Keratinocyte (primary cell): ENCODE data around the gene PCGF3.

Experiments
- EZH2 ChIP-seq: IDR thresholded peaks from one replicate; pipeline ENCODE4 v1.6.1; 2012; ENCODE audit warnings: inconsistent platforms, mild to moderate bottlenecking, low read length, moderate library complexity
- TF ChIP-seq, protein P1 (sequence below), 3 experiments: IDR thresholded peaks in 1 of 3; conservative IDR thresholded peaks in 1 of 3; optimal IDR thresholded peaks in 1 of 3; 2 replicates in 2 of 3; 3 replicates in 1 of 3; pipeline versions ENCODE3 to v1.5.1; 2011; ENCODE audit warnings: low read length in 3 of 3, mild to moderate bottlenecking in 3 of 3, moderate library complexity in 2 of 3, control low read depth in 1 of 3, inconsistent platforms in 1 of 3; ENCODE audit not compliant: insufficient read depth in 2 of 3; ENCODE audit errors: extremely low read depth in 1 of 3

DNA sequence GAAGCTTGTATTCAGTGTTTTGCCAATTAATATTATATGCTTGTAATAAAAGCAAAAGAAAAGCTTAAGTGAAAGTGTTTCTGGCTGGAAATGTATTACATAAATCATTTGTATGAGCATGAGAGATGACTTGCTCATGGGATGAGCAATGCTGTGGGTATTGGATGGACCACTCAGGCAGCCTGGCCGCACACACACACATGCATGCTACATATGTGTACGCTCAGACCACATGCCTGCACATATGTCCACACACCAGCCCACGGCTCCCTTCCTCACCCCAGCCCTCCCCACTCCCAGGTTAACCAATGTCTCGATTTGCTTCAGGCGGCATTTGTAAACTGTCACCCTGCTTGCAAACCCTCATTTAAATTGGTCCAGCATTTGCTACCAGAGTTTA lies 64.4 kb downstream of the PCGF3 start:
- no peak for TF ChIP-seq EZH2
- TF ChIP-seq, protein P1, sequence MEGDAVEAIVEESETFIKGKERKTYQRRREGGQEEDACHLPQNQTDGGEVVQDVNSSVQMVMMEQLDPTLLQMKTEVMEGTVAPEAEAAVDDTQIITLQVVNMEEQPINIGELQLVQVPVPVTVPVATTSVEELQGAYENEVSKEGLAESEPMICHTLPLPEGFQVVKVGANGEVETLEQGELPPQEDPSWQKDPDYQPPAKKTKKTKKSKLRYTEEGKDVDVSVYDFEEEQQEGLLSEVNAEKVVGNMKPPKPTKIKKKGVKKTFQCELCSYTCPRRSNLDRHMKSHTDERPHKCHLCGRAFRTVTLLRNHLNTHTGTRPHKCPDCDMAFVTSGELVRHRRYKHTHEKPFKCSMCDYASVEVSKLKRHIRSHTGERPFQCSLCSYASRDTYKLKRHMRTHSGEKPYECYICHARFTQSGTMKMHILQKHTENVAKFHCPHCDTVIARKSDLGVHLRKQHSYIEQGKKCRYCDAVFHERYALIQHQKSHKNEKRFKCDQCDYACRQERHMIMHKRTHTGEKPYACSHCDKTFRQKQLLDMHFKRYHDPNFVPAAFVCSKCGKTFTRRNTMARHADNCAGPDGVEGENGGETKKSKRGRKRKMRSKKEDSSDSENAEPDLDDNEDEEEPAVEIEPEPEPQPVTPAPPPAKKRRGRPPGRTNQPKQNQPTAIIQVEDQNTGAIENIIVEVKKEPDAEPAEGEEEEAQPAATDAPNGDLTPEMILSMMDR (optimal IDR thresholded peaks at IDR 0.05 in 1 of 3, IDR thresholded peaks at IDR 0.05 in 1 of 3, conservative IDR thresholded peaks at IDR 0.05 in 1 of 3; ENCODE audit: extremely low read depth in 1 of 3, insufficient read depth in 2 of 3, low read length in 3 of 3): no peak
